ENCODE measurements around the gene MRPL37.

DNA sequence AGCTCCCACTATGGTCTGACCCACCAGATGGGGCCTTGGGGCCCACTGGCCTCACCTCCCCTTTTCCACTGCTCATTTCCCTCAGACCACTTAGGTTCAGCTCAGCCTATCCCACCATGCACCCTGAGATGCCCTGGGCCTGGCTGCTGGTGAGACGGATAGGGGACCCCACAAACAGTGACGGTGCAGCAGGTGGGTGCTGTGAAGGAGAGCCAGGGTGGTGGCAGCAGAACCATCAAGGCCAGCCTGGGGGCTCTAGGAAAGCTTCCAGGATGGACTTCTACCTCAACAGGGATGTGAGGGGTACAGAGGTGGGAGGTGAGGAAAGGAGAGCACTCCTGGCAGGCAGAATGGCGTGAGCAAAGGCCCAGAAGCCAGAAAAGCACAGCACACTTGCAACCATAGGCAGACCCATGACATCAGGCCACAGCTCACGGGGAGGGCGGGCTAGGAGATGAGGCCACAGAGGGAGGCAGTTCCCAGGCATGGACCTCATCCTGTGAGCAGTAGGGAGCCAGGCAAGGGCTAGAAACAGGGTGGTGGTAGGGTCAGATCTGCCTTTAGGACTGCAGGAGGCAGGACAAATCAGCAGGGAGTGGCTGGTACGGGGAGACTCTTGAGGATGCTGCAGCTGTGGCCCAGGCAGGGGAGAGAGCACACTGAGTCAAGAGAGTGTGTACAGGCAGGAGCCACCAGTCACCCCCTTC lies 23.2 kb upstream of the MRPL37 start:
- TF ChIP-seq, protein P1, sequence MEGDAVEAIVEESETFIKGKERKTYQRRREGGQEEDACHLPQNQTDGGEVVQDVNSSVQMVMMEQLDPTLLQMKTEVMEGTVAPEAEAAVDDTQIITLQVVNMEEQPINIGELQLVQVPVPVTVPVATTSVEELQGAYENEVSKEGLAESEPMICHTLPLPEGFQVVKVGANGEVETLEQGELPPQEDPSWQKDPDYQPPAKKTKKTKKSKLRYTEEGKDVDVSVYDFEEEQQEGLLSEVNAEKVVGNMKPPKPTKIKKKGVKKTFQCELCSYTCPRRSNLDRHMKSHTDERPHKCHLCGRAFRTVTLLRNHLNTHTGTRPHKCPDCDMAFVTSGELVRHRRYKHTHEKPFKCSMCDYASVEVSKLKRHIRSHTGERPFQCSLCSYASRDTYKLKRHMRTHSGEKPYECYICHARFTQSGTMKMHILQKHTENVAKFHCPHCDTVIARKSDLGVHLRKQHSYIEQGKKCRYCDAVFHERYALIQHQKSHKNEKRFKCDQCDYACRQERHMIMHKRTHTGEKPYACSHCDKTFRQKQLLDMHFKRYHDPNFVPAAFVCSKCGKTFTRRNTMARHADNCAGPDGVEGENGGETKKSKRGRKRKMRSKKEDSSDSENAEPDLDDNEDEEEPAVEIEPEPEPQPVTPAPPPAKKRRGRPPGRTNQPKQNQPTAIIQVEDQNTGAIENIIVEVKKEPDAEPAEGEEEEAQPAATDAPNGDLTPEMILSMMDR (conservative IDR thresholded peaks at IDR 0.05 in 1 of 2, IDR thresholded peaks at IDR 0.05 in 1 of 2; ENCODE audit: extremely low read depth in 1 of 2, insufficient read depth in 1 of 2, low read depth in 1 of 2, low read length in 2 of 2), result no peak
- TF ChIP-seq EZH2 (IDR thresholded peaks at IDR 0.05; ENCODE audit: borderline replicate concordance, low read length), result no peak

All from mammary epithelial cell (primary cell).